GM19193 (cell line): ENCODE results near the gene ATRX.

Source experiments
- POLR2A ChIP-seq: IDR thresholded peaks from 4 replicates; pipeline ENCODE4 v1.6.1; 2011; ENCODE audit not compliant: insufficient read depth, insufficient read length; ENCODE audit errors: extremely low read depth

Gene ATRX

DNA sequence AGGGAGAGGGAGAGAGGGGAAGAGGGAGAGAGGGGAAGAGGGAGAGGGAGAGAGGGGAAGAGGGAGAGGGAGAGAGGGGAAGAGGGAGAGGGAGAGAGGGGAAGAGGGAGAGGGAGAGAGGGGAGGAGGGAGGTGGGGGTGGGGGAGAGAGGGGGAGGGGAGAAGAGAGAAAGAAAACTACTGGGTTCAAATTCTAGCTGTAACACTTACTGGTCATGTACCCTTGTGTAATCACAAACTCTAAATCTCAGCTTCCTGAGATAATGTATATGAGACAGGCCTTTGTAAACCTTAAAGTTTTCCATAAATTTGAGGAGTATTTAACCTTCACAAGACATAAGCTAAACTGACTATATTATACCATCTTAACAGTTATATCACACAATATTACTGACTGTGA, 229.7 kb downstream of the ATRX start:
- TF ChIP-seq POLR2A = no peak

DNA sequence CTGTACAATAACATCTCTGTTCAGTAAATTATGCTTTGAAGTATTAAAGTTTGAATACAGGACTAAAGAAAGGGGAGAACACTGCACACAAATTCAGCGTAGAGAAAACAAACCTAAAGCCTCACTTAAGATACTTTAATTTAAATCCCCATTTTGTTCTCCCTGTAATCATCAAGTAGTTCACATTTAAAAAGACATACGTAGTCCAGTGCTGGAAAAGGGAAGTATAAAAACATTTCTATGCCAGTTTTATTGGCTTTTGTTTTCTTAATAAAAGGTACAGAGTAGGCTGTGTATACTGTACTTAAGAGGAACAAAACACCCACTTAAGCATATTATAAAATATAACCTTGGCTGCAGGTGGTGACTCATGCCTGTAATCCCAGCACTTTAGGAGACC, 237.3 kb downstream of the ATRX start:
- TF ChIP-seq POLR2A = no peak

DNA sequence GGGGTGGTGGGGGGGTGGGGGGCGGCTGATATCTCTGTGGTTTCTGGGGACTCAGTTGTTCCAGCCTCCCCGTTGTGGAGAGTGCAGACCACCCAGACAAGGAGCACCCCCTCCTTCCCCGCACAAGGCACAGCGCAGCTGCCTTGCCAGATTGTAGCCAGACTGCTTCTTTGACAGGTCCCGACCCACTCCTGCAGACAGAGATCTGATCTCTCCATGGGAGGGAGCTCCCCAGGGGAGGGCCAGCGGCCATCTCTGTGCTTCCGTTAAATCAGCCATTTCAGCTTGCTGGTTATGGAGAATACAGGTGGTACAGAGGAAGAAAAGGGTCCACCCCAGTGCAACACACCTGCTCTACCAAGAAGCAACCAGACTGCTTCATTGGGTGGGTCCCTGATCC, 258.0 kb downstream of the ATRX start:
- TF ChIP-seq POLR2A = no peak

- TF ChIP-seq POLR2A = no peak
Observed at GRCh38 chrX:77527233-77528001, 258.6 kb downstream of the ATRX start.

GRCh38 chrX:77519765-77520164, 266.3 kb downstream of the ATRX start:
- no peak for TF ChIP-seq POLR2A

- no peak for TF ChIP-seq POLR2A
Observed at GRCh38 chrX:77514177-77514576, 271.8 kb downstream of the ATRX start.

- TF ChIP-seq POLR2A = no peak
Observed at GRCh38 chrX:77510007-77510406, 276.0 kb downstream of the ATRX start.

- TF ChIP-seq POLR2A = no peak
Observed at GRCh38 chrX:77505227-77505626, 280.8 kb downstream of the ATRX start.

GRCh38 chrX:77502951-77503525, 283.0 kb downstream of the ATRX start:
- no peak for TF ChIP-seq POLR2A

GRCh38 chrX:77493677-77494553, 292.1 kb downstream of the ATRX start:
- TF ChIP-seq POLR2A = no peak

DNA sequence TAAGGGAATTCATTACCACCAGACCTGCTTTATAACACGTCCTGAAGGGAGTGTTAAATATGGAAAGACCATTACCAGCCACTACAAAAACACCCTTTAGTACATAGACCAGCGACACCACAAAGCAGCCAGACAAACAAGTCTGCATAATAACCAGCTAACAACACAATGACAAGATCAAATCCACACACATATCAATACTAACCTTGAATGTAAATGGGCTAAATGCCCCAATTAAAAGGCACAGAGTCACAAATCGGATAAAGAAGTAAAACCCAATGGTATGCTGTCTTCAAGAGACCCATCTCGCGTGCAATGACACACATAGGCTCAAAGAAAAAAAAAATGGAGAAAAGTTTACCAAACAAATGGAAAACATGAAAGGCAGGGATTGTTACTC, 302.0 kb downstream of the ATRX start:
- TF ChIP-seq POLR2A = no peak

DNA sequence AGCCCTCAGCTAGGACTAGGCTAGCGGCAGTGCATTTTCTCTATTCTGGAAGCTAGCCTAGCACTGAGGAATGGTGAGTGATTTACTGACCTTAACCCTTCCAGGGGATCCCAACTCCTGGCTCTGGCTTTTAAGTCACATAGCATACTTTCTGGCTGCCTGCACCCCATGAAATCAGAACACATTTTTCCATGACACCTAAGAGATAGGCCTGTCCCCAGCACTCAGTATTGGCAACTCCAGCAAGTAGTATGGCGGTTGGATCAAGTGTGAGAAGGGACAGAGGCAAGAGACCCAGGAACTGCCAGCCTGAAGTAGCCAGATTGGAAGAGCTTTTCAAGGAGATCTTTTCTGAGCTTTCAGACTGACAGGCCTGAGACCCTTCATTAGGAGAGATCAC, 330.6 kb downstream of the ATRX start:
- TF ChIP-seq POLR2A = no peak
